H1 (cell line): ENCODE results near the gene DEPP1. TPM values are rescaled to one million over a fixed set of nuclear protein-coding genes. Genes with fewer than 3 reads are reported as not detected.
A peak's percentile ranks its signal among the peaks of the same experiment; 100 is the strongest.

Experiments used
- CTCF ChIA-PET: fragments of 300-600 bp; sonication (Branson Sonifier 250); formaldehyde crosslinking; loops from one replicate; lab custom pipeline; 2021; ENCODE audit not compliant: partially characterized antibody; lab: Charles Lee
- POLR2A ChIA-PET: fragments of 300-600 bp; sonication (Branson Sonifier 250); formaldehyde crosslinking; loops from one replicate; lab custom pipeline; 2021; ENCODE audit warnings: inconsistent platforms; ENCODE audit not compliant: partially characterized antibody; lab: Charles Lee
- DNase-seq, 2 experiments: peaks; one replicate each; pipeline versions ENCODE4 v3.0.0 to v3.0.0-alpha.2; 2010 to 2022; ENCODE audit warnings: low spot score in 2 of 2, low read depth in 1 of 2, mixed read lengths in 1 of 2
- FAIRE-seq: peaks from 2 replicates; lab custom pipeline; 2011; peaks lifted over from hg19 to GRCh38; lab: Jason Lieb, UNC
- H2AFZ ChIP-seq: 2 replicates; pipeline ENCODE4 v1.8.1; 2012; ENCODE audit warnings: low read length, inconsistent platforms
- H2AK5ac ChIP-seq: 2 replicates; pipeline ENCODE4 v1.6.1; 2013; ENCODE audit warnings: low read depth, low read length
- H2BK120ac ChIP-seq: replicated peaks from 2 replicates; pipeline ENCODE3; 2013; ENCODE audit warnings: low read depth, low read length, inconsistent platforms
- H2BK12ac ChIP-seq: 2 replicates; pipeline ENCODE4 v1.6.1; 2013; ENCODE audit warnings: low read depth, low read length
- H2BK15ac ChIP-seq: 2 replicates; pipeline ENCODE4 v1.6.1; 2013; ENCODE audit warnings: low read length
- H2BK20ac ChIP-seq: 2 replicates; pipeline ENCODE4 v1.6.1; 2013; ENCODE audit warnings: low read length
- H2BK5ac ChIP-seq: 2 replicates; pipeline ENCODE4 v1.6.1; 2013; ENCODE audit warnings: low read depth, low read length
- H3K14ac ChIP-seq: 2 replicates; pipeline ENCODE4 v1.6.1; 2013; ENCODE audit warnings: inconsistent platforms; ENCODE audit not compliant: insufficient read length
- H3K18ac ChIP-seq: 2 replicates; pipeline ENCODE4 v1.6.1; 2013; ENCODE audit warnings: low read length; ENCODE audit errors: extremely low read depth
- H3K23ac ChIP-seq: 2 replicates; pipeline ENCODE4 v1.6.1; 2013; ENCODE audit warnings: inconsistent platforms; ENCODE audit not compliant: insufficient read length
- H3K23me2 ChIP-seq: 2 replicates; pipeline ENCODE4 v1.6.1; 2013; ENCODE audit warnings: low read depth, low read length
- H3K27ac ChIP-seq: 2 replicates; pipeline ENCODE4 v1.6.1; 2011; ENCODE audit warnings: low read depth, low read length, inconsistent platforms
- H3K27me3 ChIP-seq, 4 experiments: replicated peaks in 1 of 4; 1 replicate in 1 of 4; 2 replicates in 3 of 4; pipeline versions ENCODE4 v1.6.1 to v1.8.1; 2011 to 2013; ENCODE audit warnings: low read length in 3 of 4, mild to moderate bottlenecking in 3 of 4, inconsistent platforms in 2 of 4, mixed read lengths in 2 of 4, moderate library complexity in 1 of 4; ENCODE audit not compliant: control insufficient read depth in 3 of 4, insufficient read depth in 3 of 4; ENCODE audit errors: extremely low read depth in 1 of 4
- H3K36me3 ChIP-seq, 4 experiments: 2 replicates each; pipeline versions ENCODE4 v1.6.1 to v1.8.1; 2011 to 2013; ENCODE audit warnings: mild to moderate bottlenecking in 4 of 4, low read length in 3 of 4, moderate library complexity in 2 of 4, control low read depth in 1 of 4, inconsistent platforms in 1 of 4; ENCODE audit not compliant: insufficient read depth in 4 of 4, control insufficient read depth in 2 of 4
- H3K4ac ChIP-seq: replicated peaks from 2 replicates; pipeline ENCODE3; 2013; ENCODE audit warnings: low read length, low read depth, mixed read lengths, inconsistent platforms; ENCODE audit not compliant: insufficient read length
- H3K4me1 ChIP-seq, 4 experiments: replicated peaks in 1 of 4; 1 replicate in 1 of 4; 2 replicates in 3 of 4; pipeline versions ENCODE4 v1.6.1 to v1.8.1; 2011 to 2013; ENCODE audit warnings: low read length in 3 of 4, inconsistent platforms in 2 of 4, mixed read lengths in 1 of 4; ENCODE audit not compliant: insufficient read depth in 4 of 4, control insufficient read depth in 3 of 4
- H3K4me2 ChIP-seq, 2 experiments: 2 replicates each; pipeline versions ENCODE4 v1.6.1 to v1.8.1; 2011 to 2013; ENCODE audit warnings: low read depth in 2 of 2, low read length in 2 of 2, control low read depth in 1 of 2, inconsistent platforms in 1 of 2, mild to moderate bottlenecking in 1 of 2; ENCODE audit not compliant: insufficient read depth in 1 of 2
- H3K4me3 ChIP-seq, 4 experiments: fragments of 200-600, 300-600 bp in 1 of 4; sonication (generic), shearing (Covaris generic), sonication (Bioruptor Twin) in 1 of 4; 2 replicates each; pipeline versions ENCODE4 v1.5.1 to v1.8.1; 2011 to 2016; ENCODE audit warnings: low read length in 4 of 4, low read depth in 3 of 4, control low read depth in 2 of 4, inconsistent platforms in 2 of 4, mild to moderate bottlenecking in 2 of 4, mixed read lengths in 1 of 4, moderate library complexity in 1 of 4; ENCODE audit not compliant: insufficient read depth in 2 of 4; ENCODE audit errors: extremely low read depth in 1 of 4
- H3K56ac ChIP-seq: replicated peaks from 2 replicates; pipeline ENCODE3; 2013; ENCODE audit warnings: low read depth, mild to moderate bottlenecking, mixed read lengths, low read length, inconsistent platforms; ENCODE audit not compliant: insufficient read length
- H3K79me1 ChIP-seq: 2 replicates; pipeline ENCODE4 v1.6.1; 2013; ENCODE audit warnings: low read depth, low read length, control low read depth
- H3K79me2 ChIP-seq, 2 experiments: 2 replicates each; pipeline versions ENCODE4 v1.6.1 to v1.8.1; 2012 to 2013; ENCODE audit warnings: low read length in 2 of 2, mild to moderate bottlenecking in 2 of 2, inconsistent platforms in 1 of 2; ENCODE audit not compliant: insufficient read depth in 2 of 2, control insufficient read depth in 1 of 2
- H3K9ac ChIP-seq, 4 experiments: replicated peaks in 1 of 4; 1 replicate in 1 of 4; 2 replicates in 3 of 4; pipeline versions ENCODE4 v1.6.1 to v1.8.1; 2011 to 2013; ENCODE audit warnings: low read depth in 3 of 4, low read length in 3 of 4, control low read depth in 2 of 4, mild to moderate bottlenecking in 2 of 4, moderate library complexity in 2 of 4, inconsistent platforms in 1 of 4; ENCODE audit errors: extremely low read depth in 1 of 4
- H3K9me3 ChIP-seq, 2 experiments: 2 replicates each; pipeline versions ENCODE4 v1.6.1 to v1.8.1; 2012 to 2013; ENCODE audit warnings: mild to moderate bottlenecking in 2 of 2, moderate library complexity in 2 of 2, control low read depth in 1 of 2, inconsistent platforms in 1 of 2, low read depth in 1 of 2, low read length in 1 of 2, mixed read lengths in 1 of 2; ENCODE audit not compliant: insufficient read depth in 2 of 2
- H4K20me1 ChIP-seq, 2 experiments: replicated peaks in 1 of 2; 2 replicates each; pipeline versions ENCODE3 to v1.8.1; 2011 to 2013; ENCODE audit warnings: inconsistent platforms in 2 of 2, low read length in 2 of 2, mild to moderate bottlenecking in 1 of 2; ENCODE audit not compliant: insufficient read depth in 2 of 2, control insufficient read depth in 1 of 2
- H4K5ac ChIP-seq: 2 replicates; pipeline ENCODE4 v1.6.1; 2013; ENCODE audit warnings: low read length, low read depth, mixed read lengths, inconsistent platforms; ENCODE audit not compliant: insufficient read length
- H4K8ac ChIP-seq: 2 replicates; pipeline ENCODE4 v1.8.0; 2013; ENCODE audit warnings: mild to moderate bottlenecking, moderate library complexity, low read length, inconsistent platforms; ENCODE audit not compliant: insufficient read depth; ENCODE audit errors: extremely low read depth
- H4K91ac ChIP-seq: replicated peaks from 2 replicates; pipeline ENCODE3; 2013; ENCODE audit warnings: low read length, mixed read lengths, inconsistent platforms; ENCODE audit not compliant: insufficient read length
- BRCA1 ChIP-seq: IDR thresholded peaks from 2 replicates; pipeline ENCODE4 v1.6.1; 2012; ENCODE audit warnings: low read depth, low read length, improper control_type of control experiment
- CBX8 ChIP-seq: fragments of 300-800, 300-1000 bp; sonication (generic); IDR thresholded peaks from 2 replicates; pipeline ENCODE4 v1.7.1; 2016; ENCODE audit warnings: low read depth, low read length, borderline replicate concordance
- CHD1 ChIP-seq: IDR thresholded peaks from 2 replicates; pipeline ENCODE4 v1.6.1; 2012; ENCODE audit warnings: low read depth, low read length, improper control_type of control experiment
- EGR1 ChIP-seq: IDR thresholded peaks from 2 replicates; pipeline ENCODE4 v1.6.1; 2011; ENCODE audit warnings: low read depth, low read length, borderline replicate concordance
- HDAC2 ChIP-seq, 2 experiments: fragments of 300-600 bp in 1 of 2; sonication (generic) in 1 of 2; IDR thresholded peaks; 2 replicates each; pipeline ENCODE4 v1.6.1; 2011 to 2012; ENCODE audit warnings: low read depth in 2 of 2, low read length in 2 of 2, mild to moderate bottlenecking in 2 of 2, moderate library complexity in 2 of 2, borderline replicate concordance in 1 of 2, inconsistent platforms in 1 of 2
- POLR2A ChIP-seq, 2 experiments: IDR thresholded peaks; 1 replicate in 1 of 2; 2 replicates in 1 of 2; pipeline ENCODE4 v1.6.1; 2011; ENCODE audit warnings: low read depth in 2 of 2, low read length in 2 of 2, mild to moderate bottlenecking in 2 of 2; ENCODE audit errors: control extremely low read depth in 1 of 2
- POLR2AphosphoS5 ChIP-seq: IDR thresholded peaks from 2 replicates; pipeline ENCODE4 v1.6.1; 2011; ENCODE audit warnings: low read depth, low read length
- RFX5 ChIP-seq: IDR thresholded peaks from 2 replicates; pipeline ENCODE4 v1.6.1; 2011; ENCODE audit warnings: low read depth, low read length, improper control_type of control experiment, borderline replicate concordance
- SIN3A ChIP-seq, 2 experiments: IDR thresholded peaks in 1 of 2; conservative IDR thresholded peaks in 1 of 2; 2 replicates each; pipeline ENCODE4 v1.6.1; 2011 to 2012; ENCODE audit warnings: low read length in 2 of 2, improper control_type of control experiment in 1 of 2, low read depth in 1 of 2, mild to moderate bottlenecking in 1 of 2
- SIRT6 ChIP-seq: IDR thresholded peaks from one replicate; pipeline ENCODE4 v1.7.1; 2012; ENCODE audit warnings: low read length, inconsistent platforms
- SUZ12 ChIP-seq: fragments of 200-600 bp; sonication (generic); IDR thresholded peaks from 2 replicates; pipeline ENCODE4 v1.6.1; 2012; ENCODE audit warnings: mild to moderate bottlenecking, inconsistent platforms, low read length, moderate library complexity, mixed read lengths
- WGBS, 2 experiments: shearing (Covaris generic) in 1 of 2; methylation state at CpG; one replicate each; pipeline versions ENCODE4 v1.1.6 to v1.1.7; 2013 to 2015; ENCODE audit warnings: low lambda C conversion rate in 2 of 2, mixed read lengths in 2 of 2, inconsistent platforms in 1 of 2, low coverage in 1 of 2, missing lambda C conversion rate in 1 of 2; ENCODE audit not compliant: insufficient replicate concordance in 2 of 2, insufficient coverage in 1 of 2, insufficient read length in 1 of 2; ENCODE audit errors: extremely low coverage in 1 of 2, missing lambda C conversion rate in 1 of 2; 5-methylcytosine and 5-hydroxymethylcytosine counted together
- polyA plus RNA-seq, 7 experiments: library from polyadenylated mRNA; depleted of rRNA in 3 of 7; stranded (reverse) in 5 of 7; unstranded in 2 of 7; fragments of >200 nt in 5 of 7; fragments of 200-250 nt in 2 of 7; gene quantifications; 1 replicate in 5 of 7; 2 replicates in 1 of 7; 4 replicates in 1 of 7; pipeline versions ENCODE4 v1.2.1 to v1.2.3, GENCODE V29; 2011 to 2013; ENCODE audit warnings: missing spikeins in 2 of 7, mixed read lengths in 2 of 7
- total RNA-seq: library from RNA; stranded (reverse); fragmentation: NEBNext Ultra II Directional; extraction: Animal tissue kit (Norgen Biotek cat#: 25700); gene quantifications from 2 replicates; pipeline ENCODE4 v1.2.1, GENCODE V29; 2021
- TF ChIP-seq, protein P1 (sequence below): IDR thresholded peaks from 2 replicates; pipeline ENCODE4 v1.6.1; 2011; ENCODE audit warnings: low read depth, mild to moderate bottlenecking, low read length; ENCODE audit not compliant: insufficient read depth

DEPP1 gene
- total and polyA plus RNA-seq, 2 of the 8 experiments (the other 6 are each of a cell fraction or from before 2014, with no cell fraction given) = 0.67 to 4.5 TPM

DNA sequence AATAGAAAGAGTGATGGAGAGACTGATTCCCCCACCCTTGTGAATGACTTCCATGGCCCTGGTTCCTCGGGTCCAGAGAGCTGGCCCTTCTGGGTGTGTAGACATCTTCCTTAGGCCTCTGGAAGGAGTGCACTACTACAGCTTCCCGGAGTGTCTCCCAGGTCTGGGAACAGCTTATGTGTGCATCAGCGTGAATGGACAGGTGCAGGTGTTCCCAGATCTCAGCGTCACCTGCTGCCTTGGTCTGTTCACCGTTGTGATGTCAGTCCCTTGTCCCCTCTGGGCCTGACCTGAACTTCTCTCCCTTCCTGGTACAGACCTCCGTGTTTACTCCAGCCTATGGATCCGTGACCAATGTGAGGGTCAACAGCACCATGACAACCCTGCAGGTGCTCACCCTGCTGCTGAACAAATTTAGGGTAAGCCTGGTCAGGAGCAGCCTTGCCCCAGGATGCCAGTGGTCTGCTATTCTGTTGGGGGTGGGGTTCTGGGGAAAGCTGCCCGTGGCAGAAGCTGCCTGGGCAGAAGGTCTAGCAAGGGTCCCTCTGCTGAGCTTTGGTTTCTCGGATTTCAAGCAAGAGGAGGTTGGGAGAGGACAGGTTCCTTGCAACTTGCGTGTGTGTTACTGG is 10.5 kb upstream of the DEPP1 start:
- H3K4me2 ChIP-seq = peak overlapping the region in 1 of 2 experiments; percentile 31; a peak in 2 of 4 replicates
- POLR2A ChIA-PET = interaction anchor here (0.6 to 2.9 kb wide), 6 partner anchors 10 to 30 kb away, joined by 3 to 11 read pairs (median 6); partner anchors contain the start of genes DEPP1, RASSF4 and ZNF22
- TF ChIP-seq CHD1 (no peak), SUZ12 (no peak), POLR2A (IDR thresholded peaks at IDR 0.05; ENCODE audit: control extremely low read depth in 1 of 2, low read depth in 2 of 2, low read length in 2 of 2) (no peak), CBX8 (no peak), EGR1 (no peak), SIRT6 (no peak), SIN3A (conservative IDR thresholded peaks at IDR 0.05 in 1 of 2, IDR thresholded peaks at IDR 0.05 in 1 of 2; ENCODE audit: low read depth in 1 of 2, low read length in 2 of 2) (no peak), POLR2AphosphoS5 (no peak), BRCA1 (no peak), RFX5 (no peak), HDAC2 (IDR thresholded peaks at IDR 0.05; ENCODE audit: borderline replicate concordance in 1 of 2, low read depth in 2 of 2, low read length in 2 of 2) (no peak)
- TF ChIP-seq, protein P1, sequence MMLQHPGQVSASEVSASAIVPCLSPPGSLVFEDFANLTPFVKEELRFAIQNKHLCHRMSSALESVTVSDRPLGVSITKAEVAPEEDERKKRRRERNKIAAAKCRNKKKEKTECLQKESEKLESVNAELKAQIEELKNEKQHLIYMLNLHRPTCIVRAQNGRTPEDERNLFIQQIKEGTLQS = no peak

More for the DNA sequence above, 10.5 kb upstream of the DEPP1 start:
- DNase-seq = peak in 1 of 2 experiments; percentile 36
- peak overlapping the region; percentile 66; the same call in 1 of the 2 replicates for H2BK15ac ChIP-seq
- H2BK20ac ChIP-seq = peak overlapping the region; percentile 75
- H3K79me1 ChIP-seq = no peaks in the 10 kb centered on the region
- H3K4me1 ChIP-seq = peaks cover 9 to 37% (median 26%) of the 10 kb centered on the region in 4 experiments; a peak in 6 of 7 replicates
- H3K4me3 ChIP-seq = no peak overlapping the region
- H3K27ac ChIP-seq = no peak overlapping the region
- H3K9me3 ChIP-seq = no peaks in the 10 kb centered on the region
- no peak overlapping the region for H4K8ac ChIP-seq
- WGBS, 2 experiments = 86% methylated on average over 10 of the region's 10 CpGs; no CpG with 5 or more reads in 1 of the 2 experiments
- H3K27me3 ChIP-seq = peaks cover 0 to 3% (median 1%) of the 10 kb centered on the region in 4 experiments; a peak in 4 of 7 replicates
- no peaks in the 10 kb centered on the region for H4K20me1 ChIP-seq
- H3K36me3 ChIP-seq = peaks cover 0 to 7% (median 1%) of the 10 kb centered on the region in 4 experiments; a peak in 1 of 8 replicates
- H2BK5ac ChIP-seq = peak overlapping the region; percentile 6; the same call in 1 of the 2 replicates
- H3K23me2 ChIP-seq = no peaks in the 10 kb centered on the region
- FAIRE-seq = no peak
- H2BK120ac ChIP-seq = no peak overlapping the region
- no peaks in the 10 kb centered on the region for H3K79me2 ChIP-seq
- peak overlapping the region; percentile 85; the same call in 1 of the 2 replicates for H2BK12ac ChIP-seq
- H4K5ac ChIP-seq = no peak overlapping the region
- H2AK5ac ChIP-seq = 0 out of 2 replicates have a peak overlapping the region, but pooled peaks have one; percentile 11
- peak overlapping the region; percentile 89 for H3K18ac ChIP-seq
- CTCF ChIA-PET = interaction anchor here (0.8 to 12.1 kb wide), 13 partner anchors 9 to 1306 kb away, joined by 3 to 117 read pairs (median 8); partner anchors contain the start of genes DEPP1 and ZNF22
- peak overlapping the region; percentile 1 for H3K4ac ChIP-seq
- H3K56ac ChIP-seq = no peak overlapping the region
- no peak overlapping the region for H3K9ac ChIP-seq
- peak overlapping the region; percentile 67 for H4K91ac ChIP-seq
- no peak overlapping the region for H2AFZ ChIP-seq
- no peak overlapping the region for H3K23ac ChIP-seq
- no peak overlapping the region for H3K14ac ChIP-seq
